ENCODE data around the gene SHKBP1.
"Not testable (repeated sequence)": the region's sequence is repeated elsewhere in the genome, so short reads cannot be mapped to it uniquely, and the experiment has no call there.

The SHKBP1 gene, protein sequence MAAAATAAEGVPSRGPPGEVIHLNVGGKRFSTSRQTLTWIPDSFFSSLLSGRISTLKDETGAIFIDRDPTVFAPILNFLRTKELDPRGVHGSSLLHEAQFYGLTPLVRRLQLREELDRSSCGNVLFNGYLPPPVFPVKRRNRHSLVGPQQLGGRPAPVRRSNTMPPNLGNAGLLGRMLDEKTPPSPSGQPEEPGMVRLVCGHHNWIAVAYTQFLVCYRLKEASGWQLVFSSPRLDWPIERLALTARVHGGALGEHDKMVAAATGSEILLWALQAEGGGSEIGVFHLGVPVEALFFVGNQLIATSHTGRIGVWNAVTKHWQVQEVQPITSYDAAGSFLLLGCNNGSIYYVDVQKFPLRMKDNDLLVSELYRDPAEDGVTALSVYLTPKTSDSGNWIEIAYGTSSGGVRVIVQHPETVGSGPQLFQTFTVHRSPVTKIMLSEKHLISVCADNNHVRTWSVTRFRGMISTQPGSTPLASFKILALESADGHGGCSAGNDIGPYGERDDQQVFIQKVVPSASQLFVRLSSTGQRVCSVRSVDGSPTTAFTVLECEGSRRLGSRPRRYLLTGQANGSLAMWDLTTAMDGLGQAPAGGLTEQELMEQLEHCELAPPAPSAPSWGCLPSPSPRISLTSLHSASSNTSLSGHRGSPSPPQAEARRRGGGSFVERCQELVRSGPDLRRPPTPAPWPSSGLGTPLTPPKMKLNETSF

DNA sequence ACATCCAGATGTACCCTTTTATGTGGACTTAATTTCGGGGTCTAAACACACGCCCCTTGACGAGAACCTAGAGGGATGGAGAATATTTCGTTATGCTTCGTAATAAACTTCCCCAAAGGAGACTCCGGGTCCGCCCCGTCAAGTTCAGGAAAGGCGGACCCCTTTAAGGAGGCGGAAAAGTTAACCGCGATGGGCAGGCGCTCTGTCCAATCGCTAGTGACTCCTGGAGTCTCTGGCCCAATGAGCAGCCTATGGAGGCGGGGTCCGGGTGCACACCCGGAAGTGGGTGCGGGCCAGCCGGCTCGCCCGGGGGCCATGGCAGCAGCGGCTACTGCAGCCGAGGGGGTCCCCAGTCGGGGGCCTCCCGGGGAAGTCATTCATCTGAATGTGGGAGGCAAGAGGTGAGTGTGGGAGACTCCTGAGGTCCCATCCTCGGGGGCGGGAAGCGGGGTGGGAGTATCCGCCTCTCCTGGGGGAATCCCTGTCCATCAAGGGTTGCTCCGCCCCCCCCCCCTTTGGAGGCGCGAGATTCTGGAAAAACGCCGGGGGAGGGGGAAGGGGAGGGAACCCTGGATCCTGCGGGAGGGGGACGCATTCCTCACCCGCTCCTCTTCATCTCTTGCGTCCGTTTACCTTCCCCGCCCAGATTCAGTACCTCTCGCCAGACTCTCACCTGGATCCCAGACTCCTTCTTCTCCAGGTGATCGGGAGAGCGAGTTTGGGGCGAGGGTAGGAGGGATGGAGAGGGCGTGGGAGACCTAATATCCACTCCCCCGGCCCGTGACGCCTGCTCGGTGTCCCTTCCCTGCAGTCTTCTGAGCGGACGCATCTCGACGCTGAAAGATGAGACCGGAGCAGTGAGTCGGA is at the start of gene SHKBP1:
SHKBP1 (plus strand) TSS at position 289 of the 867 bp plus-strand sequence; CDS start at position 316, 27 bp downstream.
- peak; percentile 93 for DNase-seq

DNA sequence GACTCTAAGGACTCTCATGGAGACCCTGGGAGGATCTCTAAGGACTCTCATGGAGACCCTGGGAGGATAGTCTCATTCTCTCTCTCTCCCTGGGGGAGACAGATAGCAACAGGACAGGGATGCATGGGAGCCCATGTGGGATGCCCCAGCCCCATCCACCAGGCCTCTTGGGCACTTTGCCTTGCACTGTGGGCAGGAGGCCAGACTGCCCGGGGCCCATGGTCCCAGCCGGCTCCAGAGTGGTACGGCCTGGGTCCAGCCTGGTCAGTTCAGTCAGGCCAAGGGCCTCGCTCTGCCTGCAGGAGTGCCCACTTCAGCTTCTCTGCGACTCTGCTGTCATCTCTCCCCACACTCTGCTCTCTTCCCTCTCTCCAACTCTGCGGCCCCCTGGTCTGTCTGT is 48.6 kb upstream of the SHKBP1 start:
- no peak for DNase-seq

DNA sequence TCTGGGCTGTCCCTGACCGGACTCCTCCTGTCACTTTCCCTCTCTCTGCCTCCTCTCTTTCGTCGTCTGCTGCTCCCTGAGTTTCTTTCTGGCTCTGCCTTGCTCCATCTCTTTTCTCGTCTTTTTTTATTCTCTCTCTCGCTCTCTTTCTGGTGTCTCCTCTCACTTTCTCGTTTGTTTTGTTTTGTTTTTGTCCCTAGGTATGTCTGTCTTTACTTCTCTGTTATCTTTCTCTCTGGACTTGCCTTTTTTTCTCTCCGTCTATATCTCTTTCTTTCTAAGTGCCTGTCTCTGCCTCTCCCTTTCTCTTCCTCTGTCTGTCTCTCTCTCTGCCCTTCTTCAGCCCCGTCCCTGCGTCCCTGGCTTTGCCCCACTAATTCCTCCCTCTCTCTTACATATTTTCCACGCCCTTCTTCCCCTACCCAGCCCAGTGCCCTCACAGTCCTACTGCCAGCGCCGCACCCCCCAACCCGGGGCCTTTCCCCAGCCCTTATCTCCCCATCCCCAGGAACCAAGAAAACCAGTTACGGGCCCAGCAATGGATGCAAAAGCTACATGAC is 48.1 kb upstream of the SHKBP1 start:
- no peak for DNase-seq

DNA sequence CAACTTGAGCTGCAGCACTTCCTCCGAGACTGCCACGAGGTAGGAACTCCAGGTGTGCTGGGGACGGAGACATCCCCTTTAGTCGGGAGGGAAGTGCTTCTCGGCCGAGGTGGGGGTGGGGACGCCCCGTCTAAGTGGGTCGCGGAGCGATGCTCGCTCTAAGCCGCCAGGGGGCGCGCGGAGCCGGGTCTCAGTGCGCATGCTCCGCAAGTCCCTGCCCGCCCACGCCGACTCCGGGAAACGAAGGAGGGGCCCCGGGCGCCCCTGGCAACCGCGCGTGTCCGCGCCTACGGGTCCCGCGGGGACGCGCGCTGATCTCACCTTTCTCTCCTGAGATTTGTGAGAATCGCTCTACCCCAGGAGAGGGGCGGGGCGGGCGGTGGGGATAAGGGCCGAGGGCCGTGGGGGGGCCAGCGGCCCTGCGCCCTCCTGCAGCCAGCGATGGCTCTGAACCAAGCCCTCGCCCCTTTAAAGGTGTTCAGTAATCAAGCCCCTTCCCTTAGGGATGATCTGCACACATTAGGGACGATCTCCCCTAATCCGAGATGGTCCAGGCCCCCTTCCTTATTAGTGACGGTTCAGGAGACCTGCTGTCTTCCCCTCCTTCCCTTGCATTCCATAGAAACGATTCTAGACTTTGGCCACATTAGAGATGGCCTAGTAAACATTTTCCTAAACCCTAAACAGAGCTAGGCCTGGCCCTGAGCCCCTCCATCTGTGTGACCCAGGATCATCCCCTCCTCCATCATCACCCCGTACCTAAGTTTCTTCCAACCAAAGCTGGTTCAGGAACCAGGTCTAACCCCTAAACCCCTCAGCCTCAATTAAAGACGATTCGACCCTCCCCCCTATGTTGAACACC is 47.3 kb upstream of the SHKBP1 start:
- peak; percentile 90 for DNase-seq

DNA sequence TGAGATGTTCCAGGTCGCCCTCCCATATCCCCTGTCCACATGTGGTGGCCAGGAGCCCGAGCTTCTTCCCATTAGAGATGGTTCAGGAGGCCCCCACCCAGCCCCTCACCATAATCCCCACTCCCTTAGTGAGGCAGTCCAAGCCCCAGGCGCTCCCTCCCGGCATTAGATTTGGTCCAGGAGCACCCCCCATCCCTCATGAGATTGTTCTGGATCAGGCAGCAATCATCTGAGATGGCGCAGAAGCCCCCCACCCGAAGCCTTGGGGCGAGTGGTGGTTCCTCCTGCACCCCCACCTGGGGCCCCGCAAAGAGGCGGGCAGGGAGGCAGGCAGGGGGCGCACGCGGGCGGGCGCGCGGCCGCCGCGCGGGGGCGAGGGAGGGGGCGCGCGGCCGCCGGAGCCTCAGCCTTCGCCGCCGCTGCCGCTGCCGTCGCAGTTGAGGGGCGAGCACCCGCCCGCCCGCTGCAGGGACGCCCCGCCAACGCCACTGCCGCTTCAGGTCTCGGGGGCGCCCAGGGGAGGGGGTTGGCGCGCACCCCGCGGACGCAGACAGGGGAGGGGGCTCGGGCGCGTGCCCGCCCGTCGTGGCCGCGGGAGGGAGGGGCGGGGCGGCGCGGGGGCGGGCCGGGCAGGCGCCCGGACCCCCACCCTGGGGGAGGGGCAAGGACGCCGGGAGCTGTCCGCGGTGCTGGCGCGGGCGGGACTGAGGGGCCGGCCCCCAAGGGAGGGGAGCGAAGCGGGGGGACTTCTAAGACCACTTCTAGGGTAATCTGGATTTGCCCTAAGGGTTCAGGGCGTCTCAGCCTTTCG is 46.4 kb upstream of the SHKBP1 start:
- no peak for DNase-seq

DNA sequence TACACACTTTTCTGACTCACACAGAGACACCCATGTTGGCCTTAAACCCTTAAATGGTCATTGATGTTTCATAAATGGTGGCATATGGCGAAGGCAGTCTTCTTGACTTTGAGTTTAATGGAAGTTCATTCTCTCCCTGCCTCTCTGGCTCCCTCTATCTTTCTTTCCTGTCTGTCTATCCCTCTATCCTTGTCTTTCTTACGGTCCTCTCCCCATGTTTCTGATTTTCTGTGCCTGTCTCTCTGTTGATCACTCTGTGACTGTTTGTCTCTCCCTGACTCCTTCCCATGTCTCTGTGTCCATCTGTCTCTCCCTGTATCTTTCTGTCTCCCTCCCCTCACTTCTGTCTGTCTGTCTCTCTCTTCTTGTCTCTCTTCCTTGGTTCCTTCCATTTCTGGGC is 43.2 kb upstream of the SHKBP1 start:
- no peak for DNase-seq

DNA sequence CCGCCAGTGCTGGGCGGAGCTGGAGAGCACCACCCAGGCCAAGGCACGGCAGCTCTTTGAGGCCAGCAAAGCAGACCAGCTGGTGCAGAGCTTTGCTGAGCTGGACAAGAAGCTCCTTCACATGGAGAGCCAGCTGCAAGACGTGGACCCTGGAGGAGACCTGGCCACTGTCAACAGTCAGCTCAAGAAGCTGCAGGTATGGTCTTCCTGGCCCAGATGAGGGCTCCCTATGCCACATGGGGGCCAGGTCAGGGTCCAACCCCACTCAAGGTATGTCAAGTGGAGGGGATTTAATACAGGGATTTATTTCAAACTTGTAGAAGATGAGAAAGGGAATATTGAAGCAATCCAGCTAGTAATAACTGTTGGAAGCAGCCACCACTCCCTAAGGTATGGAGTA is 42.5 kb upstream of the SHKBP1 start:
- DNase-seq: no peak

DNA sequence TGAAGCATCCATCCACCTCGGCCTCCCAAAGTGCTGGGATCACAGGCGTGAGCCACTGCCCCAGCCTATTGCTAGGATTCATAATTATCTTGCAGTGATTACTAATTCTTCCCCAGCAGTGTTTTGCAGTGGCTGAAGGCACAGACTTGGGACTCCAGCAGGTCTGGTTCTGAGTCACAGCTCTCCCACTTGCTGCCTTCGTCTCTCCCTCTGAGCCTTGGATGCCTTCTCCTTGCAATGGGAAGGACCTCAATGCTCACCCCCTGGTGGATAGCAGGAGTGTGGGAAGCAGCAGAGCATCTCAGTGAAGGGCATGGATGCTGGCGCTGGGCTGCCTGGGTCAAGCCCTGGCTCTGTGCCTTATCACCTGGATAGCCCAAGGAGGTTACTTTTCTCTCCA is 37.6 kb upstream of the SHKBP1 start:
- DNase-seq: no peak

DNA sequence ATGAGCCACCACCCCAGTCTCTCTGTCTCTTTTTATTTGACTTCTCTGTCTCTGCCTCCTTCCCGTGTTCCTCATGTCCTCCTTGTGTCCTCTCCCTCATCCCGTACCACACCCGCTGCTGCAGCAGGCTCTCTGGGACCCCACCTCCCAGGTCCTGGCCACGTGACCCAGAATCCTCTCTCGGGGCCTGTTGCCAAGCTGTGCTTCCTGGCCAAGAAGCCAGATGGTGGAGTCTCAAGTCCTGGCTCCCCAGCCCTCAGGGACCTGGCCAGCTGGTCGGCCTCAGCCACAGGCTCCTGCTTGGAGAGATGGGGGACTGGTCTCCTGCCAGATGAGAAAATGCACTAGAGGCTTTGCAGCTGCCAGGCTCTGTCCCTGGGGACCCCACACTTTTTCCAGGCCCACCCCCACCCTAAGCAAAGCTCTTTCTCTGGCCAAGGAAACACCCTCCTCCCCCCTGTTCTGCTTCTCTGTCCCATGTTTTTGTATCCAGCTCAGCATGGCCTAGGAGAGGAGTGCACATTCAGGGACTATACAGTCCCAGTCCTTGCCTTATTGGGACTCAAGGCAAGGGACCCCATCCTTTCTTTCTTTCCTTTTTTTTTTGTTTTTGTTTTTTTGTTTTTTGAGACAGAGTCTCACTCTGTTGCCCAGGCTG is 34.3 kb upstream of the SHKBP1 start:
- DNase-seq: no peak

DNA sequence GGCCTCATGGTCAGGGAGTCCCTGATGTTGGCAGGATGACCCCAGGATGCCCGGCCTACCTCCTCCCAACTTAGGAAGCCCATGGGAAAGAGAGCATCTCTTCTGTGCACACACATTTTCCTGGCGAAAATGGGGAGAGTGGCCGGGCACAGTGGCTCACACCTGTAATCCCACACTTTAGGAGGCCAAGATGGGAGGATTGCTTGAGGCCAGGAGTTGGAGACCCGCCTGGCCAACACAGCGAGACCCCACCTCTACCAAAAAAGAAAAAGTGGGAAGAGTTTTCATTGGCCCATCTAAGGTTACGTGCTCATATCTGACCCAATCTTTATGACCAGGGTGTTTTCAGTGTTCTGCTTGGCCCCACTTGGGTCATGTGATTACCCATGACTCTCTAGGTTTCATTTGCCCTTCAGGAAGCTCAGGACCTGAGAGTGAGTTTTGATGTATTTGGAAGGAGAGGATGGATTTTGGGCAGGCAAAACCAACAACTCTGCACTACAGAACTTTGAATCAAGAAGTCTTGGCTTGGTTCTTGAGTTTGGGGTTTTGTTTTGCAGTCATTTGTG is 33.6 kb upstream of the SHKBP1 start:
- DNase-seq: no peak

DNA sequence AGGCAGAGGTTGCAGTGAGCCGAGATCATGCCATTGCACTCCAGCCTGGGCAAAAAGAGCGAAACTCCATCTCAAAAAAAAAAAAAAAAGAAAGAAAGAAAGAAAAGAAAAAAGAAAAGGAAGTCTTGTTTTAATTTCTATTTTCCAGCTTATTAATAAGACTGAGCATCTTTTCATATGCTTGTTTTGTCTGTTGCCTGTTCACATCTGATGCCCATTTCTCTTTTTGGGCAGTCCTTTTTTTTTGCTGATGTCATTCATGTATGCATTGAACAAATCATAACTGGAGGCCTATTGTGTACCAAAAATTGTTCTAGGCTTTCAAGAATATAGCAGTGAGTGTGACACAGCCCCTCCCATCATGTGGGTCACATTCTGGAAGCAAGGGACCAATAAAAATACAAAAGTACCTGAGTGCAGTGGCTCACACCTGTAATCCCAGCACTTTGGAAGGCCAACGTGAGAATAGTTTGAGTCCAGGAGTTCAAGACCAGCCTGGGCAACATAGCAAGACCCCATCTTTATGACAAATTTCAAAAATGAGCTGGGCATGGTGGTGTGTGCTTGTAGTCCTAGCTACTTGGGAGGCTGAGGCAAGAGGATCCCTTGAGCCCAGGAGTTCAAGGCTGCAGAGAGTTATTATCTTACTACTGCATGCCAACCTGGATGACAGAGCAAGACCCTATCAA is 30.4 kb upstream of the SHKBP1 start:
- DNase-seq: not testable (repeated sequence)

DNA sequence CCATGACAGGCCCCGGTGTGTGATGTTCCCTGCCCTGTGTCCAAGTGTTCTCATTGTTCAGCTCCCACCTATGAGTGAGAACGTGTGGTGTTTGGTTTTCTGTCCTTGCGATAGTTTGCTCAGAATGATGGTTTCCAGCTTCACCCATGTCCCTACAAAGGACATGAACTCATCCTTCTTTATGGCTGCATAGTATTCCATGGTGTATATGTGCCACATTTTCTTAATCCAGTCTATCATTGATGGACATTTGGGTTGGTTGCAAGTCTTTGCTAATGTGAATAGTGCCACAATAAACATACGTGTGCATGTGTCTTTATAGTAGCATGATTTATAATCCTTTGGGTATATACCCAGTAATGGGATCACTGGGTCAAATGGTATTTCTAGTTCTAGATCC is 29.5 kb upstream of the SHKBP1 start:
- not testable (repeated sequence) for DNase-seq

DNA sequence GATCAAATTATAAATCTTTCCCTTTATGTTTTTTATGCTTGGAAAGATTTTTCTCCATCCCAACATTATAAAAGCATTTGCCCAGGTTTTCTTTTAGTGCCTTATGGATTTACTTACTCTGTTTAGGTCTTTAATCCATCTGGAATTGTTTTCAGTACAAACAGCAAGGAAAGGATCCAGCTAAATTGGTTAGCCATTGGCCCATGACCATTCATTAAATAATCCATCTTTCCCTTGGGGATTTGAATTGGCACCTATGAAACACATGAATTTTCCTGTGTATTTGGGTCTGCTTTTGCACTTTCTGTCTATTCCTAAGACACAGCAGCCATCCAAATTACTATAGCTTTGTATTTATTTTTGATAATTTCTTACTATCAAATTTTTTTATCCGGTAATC is 28.8 kb upstream of the SHKBP1 start:
- no peak for DNase-seq

DNA sequence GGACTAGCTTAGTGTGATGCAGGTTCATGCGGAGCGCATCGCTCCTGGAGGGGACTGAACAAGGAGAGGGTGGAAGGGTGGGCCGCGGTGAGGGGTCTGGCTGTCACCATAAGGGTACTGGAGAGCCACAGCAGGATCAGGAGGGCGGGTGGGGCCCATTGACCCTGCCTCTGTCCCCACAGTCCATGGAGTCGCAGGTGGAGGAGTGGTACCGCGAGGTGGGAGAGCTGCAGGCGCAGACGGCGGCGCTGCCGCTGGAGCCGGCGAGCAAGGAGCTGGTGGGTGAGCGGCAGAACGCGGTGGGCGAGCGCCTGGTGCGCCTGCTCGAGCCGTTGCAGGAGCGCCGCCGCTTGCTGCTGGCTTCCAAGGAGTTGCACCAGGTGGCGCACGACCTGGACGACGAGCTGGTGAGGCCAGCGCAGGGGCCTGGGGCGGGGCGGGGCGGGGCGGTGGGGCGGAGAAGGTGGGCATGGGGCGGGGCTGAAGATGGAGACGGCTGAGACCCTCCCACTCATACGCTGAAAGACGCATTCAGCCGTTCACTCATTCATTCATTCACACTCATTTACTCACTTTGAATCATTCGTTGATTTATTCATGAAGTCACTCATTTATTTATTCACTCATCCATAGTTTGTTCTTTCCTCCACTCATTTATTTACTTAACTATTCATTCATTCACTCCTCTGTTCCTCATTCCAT is 27.5 kb upstream of the SHKBP1 start:
- peak; percentile 78 for DNase-seq

DNA sequence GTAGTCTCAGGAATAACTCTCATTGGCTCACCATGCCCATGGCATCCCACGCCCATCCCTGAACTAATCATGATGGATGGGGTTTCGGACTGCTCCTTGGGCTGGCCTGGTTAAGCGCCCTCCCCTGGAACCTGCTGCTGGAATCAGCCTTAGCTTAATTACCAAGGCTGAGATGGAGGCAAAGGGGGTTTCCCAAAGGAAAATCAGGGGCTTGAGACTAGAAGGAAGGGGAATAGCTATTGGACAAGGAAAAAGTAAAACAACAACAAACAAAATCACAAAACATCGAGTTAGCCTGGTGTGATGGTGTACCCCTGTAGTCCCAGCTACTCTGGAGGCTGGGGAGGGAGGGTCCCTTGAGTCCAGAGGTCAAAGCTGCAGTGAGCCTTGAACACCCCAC is 25.7 kb upstream of the SHKBP1 start:
- DNase-seq: no peak

DNA sequence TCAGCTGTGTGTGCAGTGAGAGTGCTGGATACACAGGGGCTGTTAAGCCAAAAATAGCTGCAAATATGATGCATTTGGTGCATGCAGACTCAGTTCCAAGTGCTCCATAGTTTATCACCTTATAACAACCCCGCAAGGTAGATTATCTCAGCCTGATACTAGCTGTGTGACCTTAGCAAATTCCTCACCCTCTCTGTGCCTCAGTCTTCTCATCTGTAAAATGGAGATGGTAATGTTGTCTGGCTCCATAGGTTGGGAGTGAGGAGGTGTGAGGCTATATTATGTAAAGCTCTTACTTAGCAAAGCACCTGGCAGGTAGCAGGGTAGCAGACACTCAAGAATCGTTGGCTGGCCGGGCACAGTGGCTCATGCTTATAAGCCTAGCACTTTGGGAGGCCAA is 23.8 kb upstream of the SHKBP1 start:
- no peak for DNase-seq

DNA sequence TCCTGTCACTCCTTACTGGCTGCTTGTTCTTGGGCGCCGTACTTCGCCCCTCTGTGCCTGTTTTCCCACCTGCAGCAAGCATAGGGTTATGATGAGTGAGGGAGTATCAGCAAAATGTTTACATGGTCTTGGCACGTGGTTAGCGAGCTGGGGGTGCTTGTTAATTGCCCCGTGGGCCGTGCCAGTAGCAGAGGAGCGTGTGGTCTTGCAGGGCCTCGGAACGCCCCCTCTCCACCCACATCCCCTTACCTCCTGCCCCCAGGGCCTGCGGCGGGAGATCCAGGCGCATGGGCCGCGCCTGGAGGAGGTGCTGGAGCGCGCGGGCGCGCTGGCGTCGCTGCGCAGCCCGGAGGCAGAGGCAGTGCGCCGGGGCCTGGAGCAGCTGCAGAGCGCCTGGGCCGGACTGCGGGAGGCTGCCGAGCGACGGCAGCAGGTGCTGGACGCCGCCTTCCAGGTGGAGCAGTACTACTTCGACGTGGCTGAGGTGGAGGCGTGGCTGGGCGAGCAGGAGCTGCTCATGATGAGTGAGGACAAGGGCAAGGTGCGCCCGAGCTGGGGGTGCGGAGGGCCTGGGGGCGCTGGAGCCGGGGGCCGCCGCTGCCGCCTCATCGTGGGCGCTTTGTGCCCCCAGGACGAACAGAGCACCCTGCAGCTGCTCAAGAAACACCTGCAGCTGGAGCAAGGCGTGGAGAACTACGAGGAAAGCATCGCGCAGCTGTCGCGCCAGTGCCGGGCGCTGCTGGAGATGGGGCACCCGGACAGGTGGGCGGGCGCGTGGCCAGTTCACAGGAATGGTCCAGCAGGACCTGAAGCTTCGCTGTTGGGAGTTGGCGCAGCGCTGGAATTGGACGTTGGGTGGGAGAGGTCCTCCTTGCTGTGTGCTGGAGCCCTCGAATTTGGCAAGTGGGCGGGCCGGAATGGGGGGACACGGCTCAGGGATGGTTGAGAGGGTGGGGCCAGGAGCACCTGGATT is 22.5 kb upstream of the SHKBP1 start:
- DNase-seq: no peak
